ENCODE results near the gene ELAVL1.

GRCh38 chr19:7925171-7925851, 80.1 kb downstream of the ELAVL1 start:
- peak in 1 of 2 donors; percentile 42 for TF ChIP-seq POLR2A (IDR thresholded peaks at IDR 0.05)
- peak; percentile 59 to 94 (median 84) for TF ChIP-seq CTCF (IDR thresholded peaks at IDR 0.05)
